Pancreas (tissue), 10 donors: ENCODE results near the gene GPA33. TPM values are rescaled to one million over a fixed set of nuclear protein-coding genes. Genes with fewer than 3 reads are reported as not detected.

ENCODE experiments used
- ATAC-seq, 4 donors: fragments of 200-7000 bp; cut with Tn5 transposase; one replicate each; pipeline versions ENCODE4 v1.8.0 to v1.9.1; 2020; ENCODE audit warnings: mild to moderate bottlenecking in 4 of 4, moderate library complexity in 4 of 4
- DNase-seq, 6 donors: peaks; one replicate each; pipeline ENCODE4 v3.0.0-alpha.2; 2020
- FAIRE-seq: peaks from 2 replicates; lab custom pipeline; 2012; peaks lifted over from hg19 to GRCh38; lab: Jason Lieb, UNC
- H3K27ac ChIP-seq, 4 donors: fragments of 200-600 bp; sonication (generic); 1 replicate in 3 of 4; 2 replicates in 1 of 4; pipeline versions ENCODE4 v1.5.0 to v1.8.0; 2020
- H3K27me3 ChIP-seq, 4 donors: fragments of 200-600 bp; one replicate each; pipeline ENCODE4 v1.8.0; 2021
- H3K36me3 ChIP-seq, 3 donors: fragments of 200-600 bp; sonication (generic) in 1 of 3; one replicate each; pipeline versions ENCODE4 v1.5.0 to v1.8.0; 2020 to 2021
- H3K4me1 ChIP-seq, 3 donors: fragments of 200-600 bp; one replicate each; pipeline ENCODE4 v1.8.0; 2021
- H3K4me3 ChIP-seq, 4 donors: fragments of 200-600 bp; sonication (generic) in 2 of 4; one replicate each; pipeline versions ENCODE4 v1.5.0 to v1.8.0; 2020 to 2021
- H3K9me3 ChIP-seq, 4 donors: fragments of 200-600 bp; one replicate each; pipeline ENCODE4 v1.8.0; 2021
- CTCF ChIP-seq, 4 donors: fragments of 200-600 bp; sonication (generic) in 3 of 4; IDR thresholded peaks; one replicate each; pipeline versions ENCODE4 v1.5.0 to v1.8.0; 2021; ENCODE audit warnings: antibody characterized with exemption in 4 of 4
- WGBS, 2 donors: extraction: QIAGEN DNeasy Blood & Tissue Kit; methylation state at CpG; one replicate each; pipeline ENCODE4 v1.1.7; 2013; 5-methylcytosine and 5-hydroxymethylcytosine counted together
- intact Hi-C, 3 donors: fragments of 100-400 bp; cut with DNase I; formaldehyde crosslinking; loops; one replicate each; pipeline versions ENCODE4 v1.11.1 to v1.14.2; 2022
- polyA plus RNA-seq, 2 donors: library from polyadenylated mRNA; stranded (reverse); fragments of 200-250 nt; gene quantifications; one replicate each; pipeline ENCODE4 v1.2.3, GENCODE V29; 2013
- total RNA-seq, 6 donors: library from RNA; stranded (reverse); fragmentation: NEBNext Ultra II Directional in 4 of 6; extraction: Animal tissue kit (Norgen Biotek cat#: 25700) in 4 of 6; gene quantifications; one replicate each; pipeline versions ENCODE4 v1.2.1 to v1.2.4, GENCODE V29; 2021 to 2023
- donor health status: healthy with polysubstance abuse.
- donor health status: DM: no; HTN: no; CAD: no; lungs with moderate emphysema.
- donor health status: DM: no; HTN: no; CAD: no.
- donor health status: control.
- donor health status: control.
- donor health status: Bipolar disorder and iron deficiency.
- donor health status: DM: yes; HTN: yes; CAD: no.
- donor health status: DM: no; HTN: no; CAD: no.
- donor health status: DM: no; HTN: no; CAD: no.
- donor health status: DM: yes; HTN: yes; CAD: no.

The GPA33 gene
- total and polyA plus RNA-seq, 8 donors, result 0.11 to 0.22 (median 0.16) TPM; not detected in 5

GRCh38 chr1:167068761-167069160, 21.4 kb downstream of the GPA33 start:
- no peak overlapping the region for H3K4me3 ChIP-seq
- no peak for ATAC-seq
- H3K36me3 ChIP-seq, result no peaks in the 10 kb centered on the region
- H3K4me1 ChIP-seq, result peaks cover 0 to 3% (median 0%) of the 10 kb centered on the region in 3 donors
- TF ChIP-seq CTCF (IDR thresholded peaks at IDR 0.05), result no peak
- FAIRE-seq, result no peak
- H3K27me3 ChIP-seq, result no peaks in the 10 kb centered on the region
- DNase-seq, result no peak
- WGBS, 2 donors, result 67 to 80% methylated on average over 13 of the region's 13 CpGs
- no peaks in the 10 kb centered on the region for H3K9me3 ChIP-seq
- intact Hi-C loops, result loop anchor here (5.0 to 10.0 kb wide), 3 partner anchors 374 to 466 kb away; no protein-coding TSS in a partner anchor
- no peak overlapping the region for H3K27ac ChIP-seq

- no peaks in the 10 kb centered on the region for H3K27me3 ChIP-seq
- no peak for TF ChIP-seq CTCF (IDR thresholded peaks at IDR 0.05)
- no peaks in the 10 kb centered on the region for H3K36me3 ChIP-seq
- no peaks in the 10 kb centered on the region for H3K9me3 ChIP-seq
- WGBS, 2 donors, result 50 to 68% methylated on average over 3 of the region's 3 CpGs
- peaks cover 0 to 3% (median 0%) of the 10 kb centered on the region in 3 donors for H3K4me1 ChIP-seq
- ATAC-seq (no peak), FAIRE-seq (no peak), DNase-seq (no peak)
- H3K4me3 ChIP-seq, result no peak overlapping the region
- intact Hi-C loops, result loop anchor here (5.0 to 10.0 kb wide), 3 partner anchors 374 to 467 kb away; no protein-coding TSS in a partner anchor
- H3K27ac ChIP-seq, result no peak overlapping the region
Observed at GRCh38 chr1:167067904-167068303, 22.3 kb downstream of the GPA33 start.

- H3K9me3 ChIP-seq, result no peaks in the 10 kb centered on the region
- no peaks in the 10 kb centered on the region for H3K36me3 ChIP-seq
- FAIRE-seq, result no peak
- H3K4me1 ChIP-seq, result peaks cover 0 to 3% (median 0%) of the 10 kb centered on the region in 3 donors
- peak overlapping the region in 1 of 4 donors; percentile 22 for H3K4me3 ChIP-seq
- 4 to 6% methylated on average over 31 of the region's 31 CpGs for WGBS, 2 donors
- ATAC-seq, result peak; percentile 89 to 100 (median 98)
- peak; percentile 48 to 96 (median 78) for DNase-seq
- peak; percentile 88 to 97 (median 96) for TF ChIP-seq CTCF (IDR thresholded peaks at IDR 0.05)
- no peak overlapping the region for H3K27ac ChIP-seq
- no peaks in the 10 kb centered on the region for H3K27me3 ChIP-seq
- intact Hi-C loops, result loop anchor here (5.0 to 10.0 kb wide), 3 partner anchors 376 to 468 kb away; no protein-coding TSS in a partner anchor
Observed at GRCh38 chr1:167066333-167067122, 23.6 kb downstream of the GPA33 start.

- Histone ChIP-seq H3K27me3 (no peaks in the 10 kb centered on the region), H3K4me1 (peaks cover 0 to 3% (median 0%) of the 10 kb centered on the region in 3 donors), H3K36me3 (no peaks in the 10 kb centered on the region), H3K9me3 (no peaks in the 10 kb centered on the region), H3K27ac (no peak overlapping the region), H3K4me3 (no peak overlapping the region)
- no peak for FAIRE-seq
- DNase-seq, result no peak
- 66 to 67% methylated on average over 8 of the region's 8 CpGs for WGBS, 2 donors
- peak in 1 of 4 donors; percentile 7 for ATAC-seq
- TF ChIP-seq CTCF (IDR thresholded peaks at IDR 0.05), result no peak
- intact Hi-C loops, result loop anchor here (5.0 to 10.0 kb wide), 3 partner anchors 377 to 469 kb away; no protein-coding TSS in a partner anchor
Observed at GRCh38 chr1:167065471-167065870, 24.7 kb downstream of the GPA33 start.
